Testis (tissue), 2 donors: ENCODE data around the gene ITIH1.

Source experiments
- CTCF ChIP-seq, 3 experiments: fragments of 450-650 bp in 2 of 3; fragments of 200-600 bp in 1 of 3; sonication (generic) in 1 of 3; IDR thresholded peaks; one replicate each; pipeline ENCODE4 v1.5.1; 2016 to 2019; ENCODE audit warnings: antibody characterized with exemption in 3 of 3, mild to moderate bottlenecking in 2 of 3, moderate library complexity in 1 of 3
- POLR2A ChIP-seq: fragments of 450-650 bp; IDR thresholded peaks from one replicate; pipeline ENCODE4 v1.6.1; 2017; ENCODE audit warnings: antibody characterized with exemption, mild to moderate bottlenecking, moderate library complexity

DNA sequence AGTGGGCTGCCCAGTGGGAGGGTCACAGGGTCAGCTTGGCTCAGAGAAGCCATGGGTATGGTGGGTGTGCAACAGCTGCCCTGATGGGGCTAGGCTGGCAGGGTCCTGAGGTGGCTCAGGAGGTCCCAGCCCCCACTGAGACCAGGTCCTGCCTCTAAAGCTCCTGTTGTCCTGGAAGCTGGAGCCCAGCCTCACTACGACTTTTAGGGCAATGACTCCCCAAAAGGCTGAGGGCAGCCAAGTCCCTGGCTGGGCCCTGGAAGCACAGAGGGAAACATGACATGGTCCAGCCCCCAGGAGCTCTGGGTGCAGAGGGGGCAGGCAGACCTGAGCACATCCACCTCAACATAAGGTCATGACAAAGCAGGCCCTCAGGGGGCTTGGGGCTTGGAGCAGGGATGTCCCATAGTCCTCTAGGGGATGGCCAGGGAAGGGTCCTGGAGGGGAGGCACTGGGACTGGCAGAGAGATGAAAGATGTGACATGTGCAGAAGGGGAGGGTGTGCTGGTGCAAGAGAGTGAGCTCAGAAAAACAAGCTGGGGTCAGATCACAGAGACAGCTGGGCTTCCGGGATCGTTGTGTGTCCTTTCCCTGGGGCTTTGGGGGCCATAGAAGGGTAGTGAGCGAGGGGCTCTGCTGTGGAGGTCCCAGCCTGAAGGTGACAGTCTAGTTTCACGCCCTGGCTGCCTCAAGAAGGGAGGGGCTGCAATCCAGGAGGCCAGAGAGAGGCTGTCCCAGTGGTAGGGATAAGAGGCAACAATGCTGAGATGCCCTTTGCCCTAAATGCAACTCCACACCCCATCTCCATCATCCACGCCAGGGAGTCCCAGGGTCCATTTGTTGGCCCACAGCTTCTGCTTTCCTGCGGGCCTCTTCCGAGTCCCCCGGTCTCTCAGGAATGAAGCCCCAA lies 16.6 kb downstream of the ITIH1 start:
- no peak for TF ChIP-seq CTCF (IDR thresholded peaks at IDR 0.05)
- TF ChIP-seq POLR2A: no peak
